GM12878 (cell line): ENCODE measurements around the gene CSTB. TPM values are rescaled to one million over a fixed set of nuclear protein-coding genes. Genes with fewer than 3 reads are reported as not detected.

Source experiments
- ATAC-seq: fragments of 200-7000 bp; cut with Tn5 transposase; 3 replicates; pipeline ENCODE4 v1.9.1; 2020; ENCODE audit warnings: mild to moderate bottlenecking, moderate library complexity
- BruUV-seq: library from RNA; stranded (reverse); fragments of 400-500 nt; replicated peaks from 2 replicates; lab custom pipeline; 2021; lab: Mats Ljungman, UMichigan
- CTCF ChIA-PET: fragments of 300-600 bp; sonication (Branson Sonifier 250); formaldehyde crosslinking; extraction: SDS; loops from one replicate; lab custom pipeline; 2021; ENCODE audit warnings: inconsistent platforms; lab: Yijun Ruan, JAX
- POLR2A ChIA-PET: fragments of 350-600 bp; formaldehyde crosslinking; extraction: SDS; loops from one replicate; lab custom pipeline; 2021; ENCODE audit warnings: inconsistent platforms; lab: Charles Lee
- RAD21 ChIA-PET: fragments of 300-600 bp; sonication (Branson Sonifier 250); formaldehyde crosslinking; loops from one replicate; lab custom pipeline; 2023; ENCODE audit warnings: antibody characterized with exemption; ENCODE audit not compliant: unreplicated experiment; lab: Charles Lee
- SMC1A ChIA-PET: fragments of 300-600 bp; sonication (Branson Sonifier 250); formaldehyde crosslinking; loops from one replicate; lab custom pipeline; 2023; ENCODE audit not compliant: unreplicated experiment, uncharacterized antibody; lab: Charles Lee
- DNase-seq: peaks from one replicate; pipeline ENCODE4 v3.0.0-alpha.2; 2011; ENCODE audit warnings: low read depth, low spot score
- FAIRE-seq: peaks from 3 replicates; lab custom pipeline; 2011; peaks lifted over from hg19 to GRCh38; lab: Jason Lieb, UNC
- H2AFZ ChIP-seq: 2 replicates; pipeline ENCODE4 v1.6.0; 2011; ENCODE audit warnings: low read depth, low read length, control low read depth; ENCODE audit not compliant: control insufficient read depth
- H3K27ac ChIP-seq: 2 replicates; pipeline ENCODE4 v1.5.1; 2011; ENCODE audit warnings: control low read depth; ENCODE audit not compliant: control insufficient read depth, insufficient read depth
- H3K27me3 ChIP-seq, 2 experiments: replicated peaks in 1 of 2; 2 replicates each; pipeline versions ENCODE4 v1.6.0 to v1.6.1; 2011; ENCODE audit warnings: low read length in 1 of 2; ENCODE audit not compliant: control insufficient read depth in 2 of 2, insufficient read depth in 2 of 2
- H3K36me3 ChIP-seq, 2 experiments: 2 replicates each; pipeline ENCODE4 v1.5.1; 2011; ENCODE audit warnings: low read length in 1 of 2; ENCODE audit not compliant: control insufficient read depth in 2 of 2, insufficient read depth in 2 of 2
- H3K4me1 ChIP-seq: 2 replicates; pipeline ENCODE4 v1.6.1; 2011; ENCODE audit warnings: mild to moderate bottlenecking, low read length, moderate library complexity, mixed read lengths; ENCODE audit not compliant: control insufficient read depth, insufficient read depth
- H3K4me2 ChIP-seq: 2 replicates; pipeline ENCODE4 v1.6.0; 2011; ENCODE audit warnings: control low read depth; ENCODE audit not compliant: control insufficient read depth, insufficient read depth
- H3K4me3 ChIP-seq: fragments of 200-600 bp; sonication (generic); 2 replicates; pipeline ENCODE4 v1.5.1; 2016
- H3K79me2 ChIP-seq: 2 replicates; pipeline ENCODE4 v1.6.0; 2011; ENCODE audit warnings: low read length; ENCODE audit not compliant: control insufficient read depth, insufficient read depth
- H3K9ac ChIP-seq: 2 replicates; pipeline ENCODE4 v1.8.0; 2011; ENCODE audit warnings: low read length, control low read depth, mixed read lengths; ENCODE audit not compliant: control insufficient read depth, insufficient read depth
- H3K9me3 ChIP-seq: replicated peaks from 3 replicates; pipeline ENCODE4 v1.5.1; 2011; ENCODE audit warnings: mild to moderate bottlenecking, low read length; ENCODE audit not compliant: control insufficient read depth, insufficient read depth
- H4K20me1 ChIP-seq: 2 replicates; pipeline ENCODE4 v1.6.0; 2011; ENCODE audit not compliant: control insufficient read depth, insufficient read depth
- ASH2L ChIP-seq: fragments of 300-600, 200-600 bp; sonication (generic); IDR thresholded peaks from 2 replicates; pipeline ENCODE4 v1.6.1; 2017; ENCODE audit warnings: low read depth, mild to moderate bottlenecking, borderline replicate concordance
- BHLHE40 ChIP-seq, 2 experiments: fragments of 450-650 bp in 1 of 2; IDR thresholded peaks; 2 replicates each; pipeline ENCODE4 v1.6.1; 2011 to 2017; ENCODE audit warnings: low read depth in 2 of 2, borderline replicate concordance in 1 of 2, improper control_type of control experiment in 1 of 2, low read length in 1 of 2, mild to moderate bottlenecking in 1 of 2
- HDGF ChIP-seq: fragments of 450-650 bp; IDR thresholded peaks from 2 replicates; pipeline ENCODE4 v1.6.1; 2016; ENCODE audit warnings: antibody characterized with exemption
- IRF4 ChIP-seq: IDR thresholded peaks from 2 replicates; pipeline ENCODE4 v1.6.1; 2011; ENCODE audit warnings: low read depth, low read length
- LARP7 ChIP-seq: fragments of 450-650 bp; IDR thresholded peaks from 2 replicates; pipeline ENCODE4 v1.6.1; 2017; ENCODE audit warnings: mild to moderate bottlenecking
- MEF2A ChIP-seq: IDR thresholded peaks from 2 replicates; pipeline ENCODE4 v1.6.1; 2011; ENCODE audit warnings: low read depth, mild to moderate bottlenecking, low read length, moderate library complexity; ENCODE audit not compliant: insufficient read depth
- NR2C2 ChIP-seq: IDR thresholded peaks from 2 replicates; pipeline ENCODE4 v1.6.1; 2011; ENCODE audit warnings: borderline replicate concordance, low read depth; ENCODE audit not compliant: control insufficient read depth, insufficient read length
- PKNOX1 ChIP-seq: fragments of 450-650 bp; IDR thresholded peaks from 2 replicates; pipeline ENCODE4 v1.6.1; 2016; ENCODE audit warnings: mild to moderate bottlenecking
- POLR2AphosphoS2 ChIP-seq: IDR thresholded peaks from 2 replicates; pipeline ENCODE4 v1.6.1; 2011; ENCODE audit warnings: low read depth, mild to moderate bottlenecking, low read length, improper control_type of control experiment, moderate library complexity
- RBBP5 ChIP-seq: fragments of 200-600 bp; sonication (generic); conservative IDR thresholded peaks from 2 replicates; pipeline ENCODE4 v1.6.1; 2016
- RUNX3 ChIP-seq: IDR thresholded peaks from 2 replicates; pipeline ENCODE4 v1.6.1; 2012; ENCODE audit warnings: low read length, inconsistent platforms
- SMARCA5 ChIP-seq: fragments of 450-650 bp; IDR thresholded peaks from 2 replicates; pipeline ENCODE4 v1.6.1; 2017; ENCODE audit warnings: mild to moderate bottlenecking
- TBL1XR1 ChIP-seq: IDR thresholded peaks from 2 replicates; pipeline ENCODE4 v1.6.1; 2012; ENCODE audit warnings: low read depth, low read length, improper control_type of control experiment
- USF1 ChIP-seq: IDR thresholded peaks from 2 replicates; pipeline ENCODE4 v1.6.1; 2011; ENCODE audit warnings: borderline replicate concordance, low read depth, mild to moderate bottlenecking, moderate library complexity, mixed read lengths, low read length; ENCODE audit not compliant: insufficient read depth; ENCODE audit errors: extremely low read length
- USF2 ChIP-seq: IDR thresholded peaks from 2 replicates; pipeline ENCODE4 v1.6.1; 2011; ENCODE audit warnings: low read depth, low read length, improper control_type of control experiment, borderline replicate concordance
- ZNF207 ChIP-seq: fragments of 450-650 bp; IDR thresholded peaks from 2 replicates; pipeline ENCODE4 v1.6.1; 2014; ENCODE audit warnings: antibody characterized with exemption, mild to moderate bottlenecking, borderline replicate concordance
- ZNF592 ChIP-seq: fragments of 450-650 bp; IDR thresholded peaks from 2 replicates; pipeline ENCODE4 v1.6.1; 2017; ENCODE audit warnings: mild to moderate bottlenecking, moderate library complexity
- WGBS: methylation state at CpG from one replicate; pipeline ENCODE4 v1.1.6; 2016; ENCODE audit warnings: low lambda C conversion rate; ENCODE audit not compliant: insufficient replicate concordance, insufficient coverage; ENCODE audit errors: missing lambda C conversion rate; 5-methylcytosine and 5-hydroxymethylcytosine counted together
- in situ Hi-C: fragments of 300-500 bp; cut with MboI; formaldehyde crosslinking; loops from 9 replicates; pipeline ENCODE4 v1.14.3; 2018; ENCODE audit warnings: mixed read lengths
- intact Hi-C: fragments of 100-400 bp; cut with micrococcal nuclease; formaldehyde crosslinking; loops from one replicate; pipeline ENCODE4 v1.14.2; 2022; ENCODE audit not compliant: unreplicated experiment
- polyA plus RNA-seq, 11 experiments: library from polyadenylated mRNA; depleted of rRNA in 4 of 11; unstranded in 6 of 11; stranded (reverse) in 5 of 11; fragments of >200 nt; fragmentation: Nextera tagmentation in 4 of 11; fragmentation: Illumina TruSeq in 1 of 11; extraction: Ambion mirVana in 4 of 11; extraction: Trizol in 1 of 11; gene quantifications; 1 replicate in 1 of 11; 2 replicates in 10 of 11; pipeline versions ENCODE4 v1.2.1 to v1.2.3, GENCODE V29; 2011 to 2016; ENCODE audit warnings: inconsistent platforms in 2 of 11, missing spikeins in 2 of 11, low read depth in 1 of 11
- total RNA-seq, 4 experiments: library from RNA; depleted of rRNA in 3 of 4; stranded (reverse); fragments of >200 nt in 3 of 4; fragmentation: Illumina TruSeq in 1 of 4; extraction: Trizol in 1 of 4; gene quantifications; 2 replicates each; pipeline versions ENCODE4 v1.2.1 to v1.2.3, GENCODE V29; 2013 to 2021

Gene CSTB
- total and polyA plus RNA-seq, 10 of the 15 experiments (the other 5 are each of a cell fraction or from before 2014, with no cell fraction given): 12.5 to 82.7 (median 41.9) TPM

GRCh38 chr21:43748622-43749021 is 27.5 kb downstream of the CSTB start (continued):
- TF ChIP-seq USF2 (no peak), MEF2A (no peak), BHLHE40 (IDR thresholded peaks at IDR 0.05; ENCODE audit: borderline replicate concordance in 1 of 2, low read depth in 2 of 2, low read length in 1 of 2) (no peak), USF1 (no peak), RUNX3 (no peak), TBL1XR1 (no peak)

- ChIA-PET RAD21 (no interaction called here), CTCF (no interaction called here), POLR2A (no interaction called here), SMC1A (no interaction called here)
- H3K4me1 ChIP-seq: no peaks in the 10 kb centered on the region
- WGBS: 94% methylated on average over 16 of the region's 16 CpGs
- no peak overlapping the region for H3K4me2 ChIP-seq
- no peak for FAIRE-seq
- no peak overlapping the region for H3K4me3 ChIP-seq
- no peak overlapping the region for H3K27ac ChIP-seq
- no peaks in the 10 kb centered on the region for H4K20me1 ChIP-seq
- no peaks in the 10 kb centered on the region for H3K9me3 ChIP-seq
- H3K9ac ChIP-seq: no peak overlapping the region
- ATAC-seq: no peak
- H3K36me3 ChIP-seq: peaks cover 20 to 32% of the 10 kb centered on the region in 2 experiments; a peak in 3 of 4 replicates
- H3K27me3 ChIP-seq: no peaks in the 10 kb centered on the region
- BruUV-seq: no TSS peak
- no peak for DNase-seq
- in situ Hi-C loops: no loop called here
- intact Hi-C loops: no loop called here
- H3K79me2 ChIP-seq: no peaks in the 10 kb centered on the region
- no peak overlapping the region for H2AFZ ChIP-seq
- no peak for TF ChIP-seq ASH2L
- TF ChIP-seq IRF4: no peak
- TF ChIP-seq NR2C2: no peak
- TF ChIP-seq POLR2AphosphoS2: no peak
- no peak for TF ChIP-seq SMARCA5
- no peak for TF ChIP-seq ZNF207
- TF ChIP-seq RBBP5: no peak
- no peak for TF ChIP-seq PKNOX1
- no peak for TF ChIP-seq HDGF
- no peak for TF ChIP-seq LARP7
- TF ChIP-seq ZNF592: no peak
These were observed 30.2 kb downstream of the CSTB start for GRCh38 chr21:43745772-43746517.
